Measurements from ENCODE around the gene C9orf72.

Gene C9orf72

GRCh38 chr9:27545471-27545870 is 27.8 kb downstream of the C9orf72 start:
- no peak for TF ChIP-seq CTCF (IDR thresholded peaks at IDR 0.05; ENCODE audit: control insufficient read depth, insufficient read depth, low read depth, low read length, missing control alignments)
- DNase-seq (ENCODE audit: low read depth), result no peak

GRCh38 chr9:27542508-27542907 is 30.8 kb downstream of the C9orf72 start:
- DNase-seq (ENCODE audit: low read depth), result no peak
- TF ChIP-seq CTCF (IDR thresholded peaks at IDR 0.05; ENCODE audit: control insufficient read depth, insufficient read depth, low read depth, low read length, missing control alignments), result no peak

More at GRCh38 chr9:27545471-27545870, 27.8 kb downstream of the C9orf72 start:
- no peak overlapping the region for H3K4me3 ChIP-seq (ENCODE audit: control insufficient read depth, low read depth, low read length)

GRCh38 chr9:27541740-27542139 is 31.5 kb downstream of the C9orf72 start:
- TF ChIP-seq CTCF (IDR thresholded peaks at IDR 0.05; ENCODE audit: control insufficient read depth, insufficient read depth, low read depth, low read length, missing control alignments), result no peak
- no peak overlapping the region for H3K4me3 ChIP-seq (ENCODE audit: control insufficient read depth, low read depth, low read length)
- DNase-seq (ENCODE audit: low read depth), result no peak

More at GRCh38 chr9:27542508-27542907, 30.8 kb downstream of the C9orf72 start:
- no peak overlapping the region for H3K4me3 ChIP-seq (ENCODE audit: control insufficient read depth, low read depth, low read length)

- no peak overlapping the region for H3K4me3 ChIP-seq (ENCODE audit: control insufficient read depth, low read depth, low read length)
- no peak for DNase-seq (ENCODE audit: low read depth)
- TF ChIP-seq CTCF (IDR thresholded peaks at IDR 0.05; ENCODE audit: control insufficient read depth, insufficient read depth, low read depth, low read length, missing control alignments), result no peak
Observed at GRCh38 chr9:27540502-27540901, 32.8 kb downstream of the C9orf72 start.

- H3K4me3 ChIP-seq (ENCODE audit: control insufficient read depth, low read depth, low read length), result no peak overlapping the region
- TF ChIP-seq CTCF (IDR thresholded peaks at IDR 0.05; ENCODE audit: control insufficient read depth, insufficient read depth, low read depth, low read length, missing control alignments), result no peak
- no peak for DNase-seq (ENCODE audit: low read depth)
Observed at GRCh38 chr9:27539479-27540441, 33.5 kb downstream of the C9orf72 start.

GRCh38 chr9:27538647-27539046 is 34.6 kb downstream of the C9orf72 start:
- no peak overlapping the region for H3K4me3 ChIP-seq (ENCODE audit: control insufficient read depth, low read depth, low read length)
- DNase-seq (ENCODE audit: low read depth), result no peak
- no peak for TF ChIP-seq CTCF (IDR thresholded peaks at IDR 0.05; ENCODE audit: control insufficient read depth, insufficient read depth, low read depth, low read length, missing control alignments)
